HUDEP-2 (cell line): ENCODE measurements around the gene MRPS2.
"Not testable (repeated sequence)": the region's sequence is repeated elsewhere in the genome, so short reads cannot be mapped to it uniquely, and the experiment has no call there.

Source experiments
- DNase-seq, 76 experiments: peaks; one replicate each; lab custom pipeline; 2025; ENCODE audit not compliant: unreplicated experiment in 76 of 76; lab: John Stamatoyannopoulos, UW

Gene MRPS2

DNA sequence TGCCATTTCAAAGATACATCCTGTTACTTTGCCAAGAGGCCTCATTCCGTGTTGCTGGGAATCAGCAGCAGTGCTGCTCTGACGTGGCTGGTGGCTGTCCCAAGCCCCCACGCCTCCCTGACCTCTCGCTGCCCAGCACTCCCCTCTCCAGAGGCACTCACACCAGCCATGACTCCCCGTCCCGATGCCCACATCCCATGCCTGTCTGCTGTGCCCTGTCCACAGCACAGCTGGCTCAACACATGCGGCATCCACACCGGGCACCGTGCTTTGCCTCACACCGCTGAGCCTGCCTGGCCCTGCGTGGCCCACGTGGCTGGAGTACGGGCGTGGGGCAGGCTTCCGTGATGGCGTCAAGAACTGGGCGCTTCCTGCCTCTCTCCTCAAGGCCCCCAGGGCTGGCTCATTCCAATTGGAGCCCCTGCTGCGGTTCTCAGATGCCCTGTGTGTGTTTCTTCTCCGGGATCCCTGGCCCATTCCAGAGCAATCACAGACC lies 12.9 kb downstream of the MRPS2 start:
- DNase-seq = no peak

DNA sequence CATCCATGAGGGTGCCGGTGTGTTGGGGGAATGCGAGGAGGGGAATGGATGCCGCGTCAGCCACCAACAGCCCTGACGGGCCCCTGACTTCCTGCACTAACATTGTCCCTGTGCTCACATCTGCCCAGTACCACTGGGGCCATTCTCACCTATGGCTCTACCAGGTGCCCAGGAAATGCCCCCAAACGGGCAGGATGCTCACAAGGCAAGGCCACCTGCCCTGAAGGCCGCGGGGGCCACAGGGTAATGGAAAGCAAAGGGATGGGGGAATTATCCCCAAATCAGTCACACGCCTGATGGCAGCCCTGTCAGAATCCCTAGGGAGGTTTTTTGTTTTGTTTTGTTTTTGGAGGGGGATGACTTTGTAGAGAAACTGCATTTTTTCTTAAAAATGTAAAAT lies 13.4 kb downstream of the MRPS2 start:
- not testable (repeated sequence) for DNase-seq

- DNase-seq = no peak
Observed at GRCh38 chr9:135514342-135515082, 14.0 kb downstream of the MRPS2 start.

- DNase-seq = no peak
Observed at GRCh38 chr9:135515083-135515951, 14.8 kb downstream of the MRPS2 start.

DNA sequence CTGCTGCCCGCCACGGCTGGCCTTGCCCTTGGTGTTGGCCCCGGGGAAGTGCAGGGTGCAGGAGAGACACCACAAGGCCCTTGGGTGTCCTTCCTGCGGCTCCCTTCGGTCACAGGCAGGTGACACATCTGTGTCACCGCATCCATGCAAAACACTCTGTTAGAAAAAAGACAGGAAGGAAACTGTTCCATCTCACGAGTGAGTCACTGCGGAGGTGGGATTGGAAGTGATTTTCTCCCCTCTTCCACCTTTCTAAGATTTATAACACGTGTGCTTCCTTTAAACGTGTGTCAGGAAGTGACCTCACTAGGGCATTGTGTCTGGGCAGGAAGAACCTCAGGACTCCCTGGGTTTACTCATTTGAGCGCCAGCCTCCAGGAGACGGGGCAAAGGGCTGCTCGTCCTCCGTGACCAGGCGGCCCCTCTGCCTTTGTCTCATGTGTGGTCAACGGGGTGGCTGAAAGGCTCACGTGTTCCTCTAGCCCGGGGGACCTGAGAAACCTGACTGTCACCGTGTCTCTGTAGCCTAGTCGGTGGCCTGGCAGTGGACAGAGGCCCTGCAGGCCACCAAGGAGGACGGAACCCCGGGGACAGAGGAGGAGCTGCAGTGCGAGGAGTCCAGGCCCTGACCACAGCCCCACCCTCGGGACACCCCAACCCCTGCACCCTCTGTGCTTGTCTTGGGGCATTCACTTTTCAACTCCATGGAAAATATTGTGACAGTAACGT lies 15.8 kb downstream of the MRPS2 start:
- DNase-seq = no peak

- no peak for DNase-seq
Observed at GRCh38 chr9:135517407-135517822, 16.9 kb downstream of the MRPS2 start.

DNA sequence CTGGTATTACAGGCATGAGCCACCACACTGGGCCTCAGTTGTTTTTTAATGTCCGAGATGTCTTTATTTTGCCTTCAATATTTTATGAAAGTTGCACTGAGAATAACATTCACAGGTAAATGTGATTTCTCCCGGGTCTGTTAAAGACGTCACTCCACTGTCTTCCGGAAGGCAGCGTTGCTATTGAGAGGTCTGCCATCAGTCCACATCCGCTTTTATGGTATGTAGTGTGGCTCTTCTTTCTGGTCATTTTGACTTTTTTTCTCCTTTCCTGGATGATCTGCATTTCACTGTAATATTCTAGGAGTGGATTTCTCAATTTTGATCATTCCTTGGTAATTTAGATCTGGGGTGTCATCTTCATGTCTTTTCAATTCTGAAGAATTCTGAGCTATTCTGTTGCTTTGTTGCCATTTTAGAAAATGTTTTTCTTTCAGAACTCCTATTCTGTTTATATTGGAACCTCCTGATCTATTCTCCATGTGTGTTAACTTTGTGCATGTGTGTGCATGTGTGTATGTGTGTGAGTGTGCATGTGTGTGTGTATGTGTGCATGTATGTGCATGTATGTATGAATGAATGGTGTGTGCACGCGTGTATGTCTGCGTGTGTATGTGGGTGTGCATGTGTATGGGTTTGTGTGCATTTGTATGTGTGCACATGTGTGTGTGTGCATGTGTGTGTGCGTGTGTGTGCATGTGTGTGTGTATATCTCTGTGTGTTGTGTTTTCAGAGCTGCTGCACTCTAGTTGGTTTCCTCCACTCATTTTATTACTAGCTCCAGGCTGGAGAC lies 18.9 kb downstream of the MRPS2 start:
- DNase-seq = no peak

DNA sequence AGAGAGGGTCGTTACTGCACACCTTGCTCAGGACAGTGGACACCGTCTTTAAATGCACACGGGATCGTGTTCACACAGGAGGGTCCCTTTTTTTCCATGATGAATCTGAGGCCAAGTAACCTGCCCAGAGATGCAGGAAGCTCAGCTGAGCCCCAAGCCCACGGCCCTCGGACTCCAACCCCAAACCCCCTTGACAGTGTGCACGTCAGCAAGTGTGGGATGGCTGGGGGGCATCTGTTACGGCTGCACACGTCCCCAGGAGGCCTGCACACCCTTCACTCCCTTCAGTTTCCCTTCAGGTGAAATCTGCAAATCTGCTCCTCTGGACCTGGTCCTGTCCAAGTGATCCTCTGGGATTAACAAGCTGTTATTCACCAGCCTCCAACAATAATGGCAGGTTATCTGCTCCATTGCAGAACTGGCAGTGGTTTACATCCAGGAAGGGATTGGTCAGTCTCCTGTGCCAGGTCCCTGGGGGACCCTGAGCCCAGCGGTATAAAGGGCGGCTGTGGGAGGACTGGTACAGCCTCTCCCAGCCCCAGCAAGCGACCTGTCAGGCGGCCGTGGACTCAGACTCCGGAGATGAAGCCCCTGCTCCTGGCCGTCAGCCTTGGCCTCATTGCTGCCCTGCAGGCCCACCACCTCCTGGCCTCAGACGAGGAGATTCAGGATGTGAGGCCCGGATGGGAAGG lies 20.6 kb downstream of the MRPS2 start, which contains the start of gene LCN1:
Gene LCN1, plus strand, starts transcription at position 525 of the 692 bp plus-strand sequence. Its CDS starts 58 bp downstream, at position 583.
- DNase-seq = no peak

DNA sequence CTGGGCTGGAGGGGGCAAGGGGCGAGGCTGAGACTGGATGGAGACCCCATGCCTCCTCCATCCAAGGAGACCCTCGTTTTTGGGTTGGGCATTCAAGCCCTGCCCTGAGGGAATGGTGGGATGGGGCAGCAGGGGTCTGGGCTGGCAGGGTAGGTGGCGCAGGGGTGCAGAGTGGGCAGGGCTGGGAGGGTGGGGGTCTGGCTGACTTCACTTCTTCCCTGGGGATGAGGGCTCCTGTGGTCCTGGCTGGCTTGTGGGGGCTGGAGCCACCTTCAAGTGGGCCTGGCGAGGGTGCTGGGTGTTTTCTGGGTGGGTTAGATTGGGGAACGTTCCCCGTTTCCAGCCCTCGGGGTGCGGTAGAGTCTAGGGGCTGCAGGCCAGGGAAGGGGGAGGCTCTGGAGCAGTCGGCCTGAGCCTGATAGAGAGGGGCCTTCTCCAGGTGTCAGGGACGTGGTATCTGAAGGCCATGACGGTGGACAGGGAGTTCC lies 21.2 kb downstream of the MRPS2 start:
- no peak for DNase-seq

- DNase-seq = no peak
Observed at GRCh38 chr9:135522137-135522877, 21.8 kb downstream of the MRPS2 start.

- no peak for DNase-seq
Observed at GRCh38 chr9:135522931-135523330, 22.4 kb downstream of the MRPS2 start.

GRCh38 chr9:135523521-135524129 lies 23.1 kb downstream of the MRPS2 start:
- DNase-seq = no peak

GRCh38 chr9:135524130-135524861 lies 23.8 kb downstream of the MRPS2 start:
- no peak for DNase-seq

GRCh38 chr9:135525241-135526088 lies 25.0 kb downstream of the MRPS2 start:
- no peak for DNase-seq

DNA sequence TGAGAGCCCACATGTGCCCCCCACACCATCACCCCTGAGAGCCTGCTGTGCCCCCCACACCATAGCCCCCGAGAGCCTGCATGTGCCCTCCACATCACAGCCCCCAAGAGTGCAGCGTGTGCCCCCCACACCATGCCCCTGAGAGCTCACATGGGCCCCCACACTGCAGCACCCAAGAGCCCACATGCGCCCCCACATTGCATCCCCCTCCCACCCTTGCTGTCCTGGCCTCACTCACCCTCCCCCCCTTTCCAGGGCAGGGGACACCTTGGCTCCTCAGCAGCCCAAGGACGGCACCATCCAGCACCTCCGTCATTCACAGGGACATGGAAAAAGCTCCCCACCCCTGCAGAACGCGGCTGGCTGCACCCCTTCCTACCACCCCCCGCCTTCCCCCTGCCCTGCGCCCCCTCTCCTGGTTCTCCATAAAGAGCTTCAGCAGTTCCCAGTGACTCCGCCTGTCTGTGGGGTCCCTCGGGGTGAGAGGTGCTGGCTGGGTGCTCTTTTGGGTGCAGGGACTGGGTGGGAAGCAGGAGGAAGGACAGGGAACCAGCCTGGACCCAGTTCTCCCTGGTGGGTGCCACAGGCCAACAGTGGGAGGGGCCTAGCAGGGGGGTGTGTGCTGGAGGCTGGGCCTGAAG lies 25.7 kb downstream of the MRPS2 start:
- DNase-seq = no peak
